Esophagus mucosa (tissue), 1 donor: Measurements from ENCODE around the gene GIGYF2. TPM values are rescaled to one million over a fixed set of nuclear protein-coding genes. Genes with fewer than 3 reads are reported as not detected.

ENCODE experiments used
- ATAC-seq: fragments of 200-7000 bp; cut with Tn5 transposase; one replicate; pipeline ENCODE4 v1.9.1; 2020
- total RNA-seq: library from RNA; stranded (reverse); gene quantifications from one replicate; pipeline ENCODE4 v1.2.4, GENCODE V29; 2023
- donor health status: DM: yes; HTN: yes; CAD: no.

The GIGYF2 gene
- total RNA-seq, 1 donor from 2014 or later: 31.7 TPM

GRCh38 chr2:232761301-232761907 lies 64.3 kb downstream of the GIGYF2 start:
- peak; percentile 66 for ATAC-seq

GRCh38 chr2:232767866-232768265 lies 70.7 kb downstream of the GIGYF2 start:
- no peak for ATAC-seq

- ATAC-seq: no peak
Observed at GRCh38 chr2:232770207-232770606, 73.1 kb downstream of the GIGYF2 start.

- no peak for ATAC-seq
Observed at GRCh38 chr2:232771870-232772269, 74.7 kb downstream of the GIGYF2 start.

- ATAC-seq: peak; percentile 47
Observed at GRCh38 chr2:232772531-232772930, 75.4 kb downstream of the GIGYF2 start.

GRCh38 chr2:232773815-232774214 lies 76.7 kb downstream of the GIGYF2 start:
- ATAC-seq: no peak

- ATAC-seq: no peak
Observed at GRCh38 chr2:232776435-232776834, 79.3 kb downstream of the GIGYF2 start, which contains the start of gene KCNJ13. KCNJ13 (minus strand) TSS chr2:232776565; CDS start chr2:232771362, 5,203 bp downstream.

- ATAC-seq: no peak
Observed at GRCh38 chr2:232777276-232777675, 80.1 kb downstream of the GIGYF2 start.

GRCh38 chr2:232779465-232779864 lies 82.3 kb downstream of the GIGYF2 start:
- no peak for ATAC-seq

- no peak for ATAC-seq
Observed at GRCh38 chr2:232779934-232780333, 82.8 kb downstream of the GIGYF2 start.

- ATAC-seq: peak; percentile 48
Observed at GRCh38 chr2:232781765-232782164, 84.6 kb downstream of the GIGYF2 start.

- ATAC-seq: no peak
Observed at GRCh38 chr2:232783278-232783677, 86.1 kb downstream of the GIGYF2 start.

GRCh38 chr2:232787806-232788205 lies 90.7 kb downstream of the GIGYF2 start:
- no peak for ATAC-seq

GRCh38 chr2:232789082-232789481 lies 92.0 kb downstream of the GIGYF2 start:
- no peak for ATAC-seq

GRCh38 chr2:232791518-232791917 lies 94.4 kb downstream of the GIGYF2 start:
- ATAC-seq: no peak

GRCh38 chr2:232793271-232793670 lies 96.1 kb downstream of the GIGYF2 start:
- no peak for ATAC-seq

- ATAC-seq: no peak
Observed at GRCh38 chr2:232794981-232795380, 97.8 kb downstream of the GIGYF2 start.

- no peak for ATAC-seq
Observed at GRCh38 chr2:232795920-232796319, 98.8 kb downstream of the GIGYF2 start.

GRCh38 chr2:232798187-232798586 lies 101.1 kb downstream of the GIGYF2 start:
- ATAC-seq: no peak

GRCh38 chr2:232800166-232800565 lies 103.0 kb downstream of the GIGYF2 start:
- ATAC-seq: no peak

- no peak for ATAC-seq
Observed at GRCh38 chr2:232802091-232802490, 105.0 kb downstream of the GIGYF2 start.

GRCh38 chr2:232809349-232810124 lies 112.4 kb downstream of the GIGYF2 start:
- no peak for ATAC-seq

- ATAC-seq: no peak
Observed at GRCh38 chr2:232810444-232810843, 113.3 kb downstream of the GIGYF2 start.

GRCh38 chr2:232815569-232815968 lies 118.4 kb downstream of the GIGYF2 start:
- ATAC-seq: no peak
